ES-I3 (cell line): ENCODE measurements around the gene ZNF490.
"Not testable (repeated sequence)": the region's sequence is repeated elsewhere in the genome, so short reads cannot be mapped to it uniquely, and the experiment has no call there.

ENCODE experiments used
- H3K36me3 ChIP-seq: 2 replicates; pipeline ENCODE4 v1.6.1; 2013; ENCODE audit warnings: mild to moderate bottlenecking, low read length, control low read depth, moderate library complexity; ENCODE audit not compliant: insufficient read depth
- H3K4me1 ChIP-seq: 2 replicates; pipeline ENCODE4 v1.6.1; 2013; ENCODE audit warnings: mild to moderate bottlenecking, control low read depth, low read length; ENCODE audit not compliant: insufficient read depth
- H3K9ac ChIP-seq: 2 replicates; pipeline ENCODE4 v1.6.1; 2013; ENCODE audit warnings: low read depth, mild to moderate bottlenecking, low read length, moderate library complexity
- H3K9me3 ChIP-seq: 2 replicates; pipeline ENCODE4 v1.6.1; 2013; ENCODE audit warnings: mild to moderate bottlenecking, low read length, moderate library complexity; ENCODE audit not compliant: control insufficient read depth, insufficient read depth

The ZNF490 gene

DNA sequence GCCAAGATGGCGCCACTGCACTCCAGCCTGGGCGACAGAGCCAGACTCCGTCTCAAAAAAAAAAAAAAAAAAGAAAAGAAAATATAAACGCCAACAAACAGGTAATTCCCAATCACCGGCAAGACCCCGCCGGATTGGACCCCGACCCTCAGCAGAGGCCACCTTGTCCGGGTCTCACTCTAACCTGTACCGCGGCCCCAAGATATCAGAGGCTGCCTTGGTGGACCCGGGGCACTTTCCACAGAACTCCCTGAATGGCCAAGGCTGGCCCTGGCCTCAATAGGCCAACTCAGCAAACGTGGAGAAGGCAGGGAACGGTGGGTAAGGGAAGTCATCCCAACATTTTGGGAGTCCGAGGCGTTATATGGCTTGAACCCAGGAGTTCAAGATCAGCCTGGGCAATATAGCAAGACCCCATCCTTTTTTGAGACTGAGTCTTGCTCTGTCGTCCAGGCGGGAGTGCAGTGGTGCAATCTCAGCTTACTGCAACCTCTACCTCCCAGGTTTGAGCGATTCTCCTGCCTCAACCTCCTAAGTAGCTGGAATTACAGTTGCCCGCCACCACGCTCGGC lies 28.1 kb upstream of the ZNF490 start:
- Histone ChIP-seq H3K36me3 (no peaks in the 10 kb centered on the region), H3K4me1 (no peaks in the 10 kb centered on the region), H3K9me3 (no peaks in the 10 kb centered on the region), H3K9ac (no peak overlapping the region)

DNA sequence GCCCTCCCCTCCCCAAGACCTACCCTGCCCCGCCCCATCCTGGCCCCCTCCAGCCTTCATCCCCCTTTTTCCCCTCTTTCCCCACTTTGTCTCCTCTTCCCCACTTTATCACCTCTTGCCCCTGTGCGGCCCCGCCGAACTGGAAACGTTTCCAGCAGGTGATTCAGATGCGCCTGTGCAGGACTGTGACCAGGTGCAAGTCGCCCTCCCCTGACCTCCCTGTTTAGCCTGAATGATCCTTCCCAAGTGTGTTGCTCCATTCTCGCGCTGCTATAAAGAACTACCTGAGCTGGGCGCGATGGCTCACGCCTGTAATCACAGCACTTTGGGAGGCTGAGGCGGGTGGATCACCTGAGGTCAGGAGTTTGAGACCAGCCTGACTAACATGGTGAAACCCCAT lies 26.0 kb upstream of the ZNF490 start:
- H3K36me3 ChIP-seq: no peaks in the 10 kb centered on the region
- no peaks in the 10 kb centered on the region for H3K9me3 ChIP-seq
- no peak overlapping the region for H3K9ac ChIP-seq
- no peaks in the 10 kb centered on the region for H3K4me1 ChIP-seq

GRCh38 chr19:12629215-12629614 lies 18.6 kb upstream of the ZNF490 start:
- H3K9me3 ChIP-seq: peaks cover 40% of the 10 kb centered on the region
- no peak overlapping the region for H3K9ac ChIP-seq
- no peaks in the 10 kb centered on the region for H3K4me1 ChIP-seq
- H3K36me3 ChIP-seq: peaks cover 51% of the 10 kb centered on the region

- Histone ChIP-seq H3K9me3 (peaks cover 43% of the 10 kb centered on the region), H3K9ac (no peak overlapping the region), H3K4me1 (no peaks in the 10 kb centered on the region), H3K36me3 (peaks cover 54% of the 10 kb centered on the region)
Measured at GRCh38 chr19:12628040-12629022, 17.7 kb upstream of the ZNF490 start.

DNA sequence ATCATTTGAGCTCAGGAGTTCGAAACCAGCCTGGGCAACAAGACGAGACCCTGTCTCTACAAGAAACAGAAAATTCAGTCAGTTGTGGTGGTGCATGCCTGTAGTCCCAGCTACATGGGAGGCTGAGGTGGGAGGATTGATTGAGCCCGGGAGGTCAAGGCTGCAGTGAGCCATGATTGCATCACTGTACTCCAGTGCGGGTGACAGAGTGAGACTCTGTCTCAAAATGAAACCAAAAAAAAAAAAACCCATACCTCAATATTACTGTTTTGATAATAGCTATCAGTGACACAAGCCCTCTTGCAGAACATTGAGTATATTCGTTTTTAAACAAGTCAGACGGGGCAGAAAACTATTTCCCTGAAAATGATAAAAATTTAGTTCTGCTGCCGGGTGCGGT lies 16.3 kb upstream of the ZNF490 start:
- H3K36me3 ChIP-seq: peaks cover 55% of the 10 kb centered on the region
- no peaks in the 10 kb centered on the region for H3K4me1 ChIP-seq
- H3K9me3 ChIP-seq: peaks cover 45% of the 10 kb centered on the region
- no peak overlapping the region for H3K9ac ChIP-seq

DNA sequence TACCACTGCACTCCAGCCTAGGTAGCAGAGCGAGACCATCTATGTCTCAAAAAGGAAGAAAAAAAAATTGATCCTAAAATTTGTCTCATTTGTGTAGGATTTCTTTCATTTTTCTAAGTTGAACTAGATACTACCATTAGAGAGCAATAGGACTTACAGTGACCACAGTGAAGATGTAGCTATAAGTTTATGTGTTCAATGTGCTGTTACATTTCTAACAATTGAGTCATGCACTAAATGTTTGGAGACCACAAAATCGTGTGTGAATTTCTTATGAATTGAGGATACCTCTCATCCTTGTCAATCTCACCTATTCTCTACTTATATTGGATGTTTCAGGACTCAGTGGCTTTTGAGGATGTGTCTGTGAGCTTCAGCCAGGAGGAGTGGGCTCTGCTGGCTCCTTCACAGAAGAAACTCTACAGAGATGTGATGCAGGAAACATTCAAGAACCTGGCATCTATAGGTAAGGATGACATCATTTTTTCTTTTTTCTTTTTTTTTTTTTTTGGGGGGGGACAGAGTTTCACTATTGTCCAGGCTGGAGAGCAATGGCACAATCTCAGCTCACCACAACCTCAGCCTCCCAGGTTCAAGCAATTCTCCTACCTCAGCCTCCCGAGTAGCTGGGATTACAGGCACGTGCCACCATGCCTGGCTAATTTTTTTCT lies 12.9 kb upstream of the ZNF490 start:
- Histone ChIP-seq H3K36me3 (peaks cover 42% of the 10 kb centered on the region), H3K4me1 (no peaks in the 10 kb centered on the region), H3K9ac (no peak overlapping the region), H3K9me3 (peaks cover 28% of the 10 kb centered on the region)

GRCh38 chr19:12621253-12622024 lies 10.8 kb upstream of the ZNF490 start:
- H3K36me3 ChIP-seq: peaks cover 26% of the 10 kb centered on the region; the same call in 1 of the 2 replicates

GRCh38 chr19:12617646-12618045 lies 7.0 kb upstream of the ZNF490 start:
- peaks cover 6% of the 10 kb centered on the region; the same call in 1 of the 2 replicates for H3K9me3 ChIP-seq
- no peak overlapping the region for H3K9ac ChIP-seq
- peaks cover 3% of the 10 kb centered on the region; the same call in 1 of the 2 replicates for H3K36me3 ChIP-seq
- H3K4me1 ChIP-seq: no peaks in the 10 kb centered on the region

More at GRCh38 chr19:12621253-12622024, 10.8 kb upstream of the ZNF490 start:
- not testable (repeated sequence) for H3K4me1 ChIP-seq, H3K9ac ChIP-seq
- H3K9me3 ChIP-seq: peaks cover 11% of the 10 kb centered on the region

GRCh38 chr19:12611361-12611699 lies 717 bp upstream of the ZNF490 start:
- peak overlapping the region; percentile 98 for H3K9ac ChIP-seq
- no peaks in the 10 kb centered on the region; the same call in 1 of the 2 replicates for H3K36me3 ChIP-seq
- H3K4me1 ChIP-seq: no peaks in the 10 kb centered on the region
- H3K9me3 ChIP-seq: no peaks in the 10 kb centered on the region

- H3K4me1 ChIP-seq: no peaks in the 10 kb centered on the region
- peaks cover 2% of the 10 kb centered on the region for H3K36me3 ChIP-seq
- H3K9ac ChIP-seq: no peak overlapping the region
- no peaks in the 10 kb centered on the region for H3K9me3 ChIP-seq
Measured at GRCh38 chr19:12607631-12608030, 3.0 kb downstream of the ZNF490 start.

GRCh38 chr19:12606796-12607195 lies 3.8 kb downstream of the ZNF490 start:
- H3K9ac ChIP-seq: no peak overlapping the region
- H3K4me1 ChIP-seq: no peaks in the 10 kb centered on the region
- peaks cover 2% of the 10 kb centered on the region for H3K36me3 ChIP-seq
- no peaks in the 10 kb centered on the region for H3K9me3 ChIP-seq

DNA sequence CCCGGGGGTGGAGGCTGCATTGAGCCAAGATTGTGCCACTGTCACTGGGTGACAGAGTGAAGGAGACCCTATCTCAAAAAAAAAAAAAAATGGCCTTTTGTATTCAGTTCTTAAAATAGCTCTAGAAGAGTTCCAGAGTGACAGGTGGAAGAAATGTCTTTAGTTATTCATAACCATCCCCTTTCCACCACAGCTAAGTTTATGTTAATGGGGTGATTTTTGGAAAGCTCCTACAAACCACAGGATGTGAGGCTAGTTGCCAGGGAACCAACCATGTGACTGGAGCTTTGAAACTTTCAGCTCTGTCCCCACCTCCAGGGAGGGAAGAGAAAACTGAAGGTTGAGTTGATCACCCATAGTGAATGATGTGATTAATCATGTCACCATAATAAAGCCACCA lies 6.9 kb downstream of the ZNF490 start:
- no peak overlapping the region for H3K9ac ChIP-seq
- no peaks in the 10 kb centered on the region for H3K9me3 ChIP-seq
- H3K4me1 ChIP-seq: no peaks in the 10 kb centered on the region
- H3K36me3 ChIP-seq: peaks cover 2% of the 10 kb centered on the region; the same call in 1 of the 2 replicates

DNA sequence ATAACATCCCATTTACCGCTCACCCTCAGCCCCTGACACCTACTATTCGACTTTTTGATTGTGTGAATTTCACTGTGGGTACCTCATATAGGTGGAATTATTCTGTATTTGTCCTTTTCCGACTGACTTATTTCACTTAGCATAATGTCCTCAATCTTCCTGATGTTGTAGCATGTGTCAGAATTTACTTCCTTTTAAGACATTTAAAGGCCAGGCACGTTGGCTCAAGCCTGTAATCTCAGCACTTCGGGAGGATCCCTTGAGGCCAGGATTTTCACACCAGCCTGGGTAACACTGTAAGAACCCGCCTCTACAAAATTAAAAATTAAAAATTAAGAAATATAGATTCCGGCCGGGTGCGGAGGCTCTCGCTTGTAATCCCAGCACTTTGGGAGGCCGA lies 13.0 kb downstream of the ZNF490 start:
- no peaks in the 10 kb centered on the region for H3K36me3 ChIP-seq
- no peaks in the 10 kb centered on the region for H3K4me1 ChIP-seq
- H3K9me3 ChIP-seq: no peaks in the 10 kb centered on the region
- peak overlapping the region; percentile 35; the same call in 1 of the 2 replicates for H3K9ac ChIP-seq
